ENCODE data around the gene MICAL2.

MICAL2 gene

GRCh38 chr11:12212821-12213185 lies 102.4 kb downstream of the MICAL2 start:
- no peak for DNase-seq

DNA sequence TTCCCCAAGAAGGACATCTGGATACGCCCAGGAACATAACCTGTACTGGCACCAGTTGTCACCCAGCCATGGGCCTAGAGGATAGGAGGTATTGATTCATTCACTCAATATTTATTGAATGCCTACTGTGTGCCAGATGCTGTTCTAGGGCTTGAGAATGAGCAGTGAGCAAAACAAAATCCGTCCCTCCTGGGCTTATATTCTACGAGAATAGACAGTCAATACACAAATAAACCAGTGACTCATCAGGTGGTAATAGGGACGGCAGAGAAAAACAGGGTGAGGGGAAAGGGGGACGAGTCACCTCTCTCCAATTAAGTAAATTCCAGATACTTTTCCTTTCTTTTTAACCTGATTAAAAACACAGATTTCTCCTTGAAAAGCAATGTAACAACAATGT lies 103.5 kb downstream of the MICAL2 start:
- DNase-seq: no peak

DNA sequence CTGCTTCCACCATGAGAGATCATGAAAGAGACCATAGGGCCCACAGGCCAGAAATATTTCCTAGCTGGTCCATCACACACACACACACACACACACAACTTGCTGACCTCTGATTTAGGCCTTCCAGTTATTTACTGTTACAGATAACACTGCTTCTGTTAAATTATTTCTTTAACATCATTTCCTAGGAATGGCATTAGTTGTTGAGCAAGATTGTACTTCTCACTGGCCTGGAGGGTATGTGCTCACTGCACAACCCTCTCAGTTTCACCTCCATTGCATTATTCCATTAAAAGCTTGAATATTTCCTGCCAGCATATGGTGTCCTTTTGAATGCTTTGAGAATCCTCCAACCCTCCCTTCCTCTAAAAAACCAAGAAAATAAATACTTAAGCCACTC lies 104.4 kb downstream of the MICAL2 start:
- no peak for DNase-seq

DNA sequence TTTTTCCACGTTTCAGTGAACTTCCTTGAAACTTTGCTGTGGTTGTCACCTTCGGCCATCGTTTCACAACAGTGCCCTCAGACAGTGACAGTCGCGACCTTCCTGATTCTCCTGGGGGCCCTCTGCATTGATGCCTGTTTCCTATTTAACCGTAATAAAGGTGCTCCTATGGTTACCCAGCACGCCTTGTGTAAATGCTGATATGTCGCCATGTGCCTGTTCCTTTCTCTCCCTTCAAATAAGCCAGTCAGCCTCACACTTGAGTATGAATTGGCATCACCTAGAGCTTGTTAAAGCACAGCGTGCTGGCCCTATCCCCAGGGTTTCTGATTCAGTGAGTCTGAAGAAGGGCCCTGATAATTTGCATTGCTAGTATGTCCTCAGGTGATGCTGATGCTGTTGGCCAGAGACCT lies 104.8 kb downstream of the MICAL2 start:
- DNase-seq: peak; percentile 40

- DNase-seq: peak; percentile 56
Observed at GRCh38 chr11:12216041-12216451, 105.7 kb downstream of the MICAL2 start.

GRCh38 chr11:12216671-12217374 lies 106.4 kb downstream of the MICAL2 start:
- DNase-seq: no peak

GRCh38 chr11:12217879-12218278 lies 107.5 kb downstream of the MICAL2 start:
- no peak for DNase-seq

- DNase-seq: no peak
Observed at GRCh38 chr11:12218909-12219308, 108.5 kb downstream of the MICAL2 start.

GRCh38 chr11:12219757-12220156 lies 109.4 kb downstream of the MICAL2 start:
- DNase-seq: no peak

GRCh38 chr11:12220305-12220704 lies 109.9 kb downstream of the MICAL2 start:
- DNase-seq: no peak

DNA sequence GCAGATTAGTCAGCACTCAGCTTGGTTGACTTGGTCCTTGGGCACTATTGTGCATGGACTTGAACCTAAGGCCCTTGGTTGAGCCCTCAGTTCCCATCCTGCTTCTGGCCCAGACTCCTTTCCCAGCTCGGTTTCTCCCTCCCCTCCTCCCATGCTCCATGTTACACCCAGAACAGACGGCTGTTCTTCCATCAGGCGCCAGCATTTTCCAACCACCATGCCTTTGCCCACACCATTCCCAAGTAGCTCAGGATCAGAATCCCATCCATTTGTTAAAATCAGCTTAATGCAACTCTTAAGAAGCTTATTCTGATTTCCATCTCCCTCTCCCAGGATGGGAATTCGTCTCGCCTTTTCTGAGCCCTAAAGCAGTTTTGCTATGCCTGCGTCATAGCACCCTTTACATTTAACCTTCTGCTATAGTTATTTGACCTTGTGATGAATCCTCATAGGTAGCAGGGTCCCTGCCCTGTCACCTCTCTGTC lies 110.7 kb downstream of the MICAL2 start:
- no peak for DNase-seq

GRCh38 chr11:12222055-12222792 lies 111.8 kb downstream of the MICAL2 start:
- DNase-seq: no peak

DNA sequence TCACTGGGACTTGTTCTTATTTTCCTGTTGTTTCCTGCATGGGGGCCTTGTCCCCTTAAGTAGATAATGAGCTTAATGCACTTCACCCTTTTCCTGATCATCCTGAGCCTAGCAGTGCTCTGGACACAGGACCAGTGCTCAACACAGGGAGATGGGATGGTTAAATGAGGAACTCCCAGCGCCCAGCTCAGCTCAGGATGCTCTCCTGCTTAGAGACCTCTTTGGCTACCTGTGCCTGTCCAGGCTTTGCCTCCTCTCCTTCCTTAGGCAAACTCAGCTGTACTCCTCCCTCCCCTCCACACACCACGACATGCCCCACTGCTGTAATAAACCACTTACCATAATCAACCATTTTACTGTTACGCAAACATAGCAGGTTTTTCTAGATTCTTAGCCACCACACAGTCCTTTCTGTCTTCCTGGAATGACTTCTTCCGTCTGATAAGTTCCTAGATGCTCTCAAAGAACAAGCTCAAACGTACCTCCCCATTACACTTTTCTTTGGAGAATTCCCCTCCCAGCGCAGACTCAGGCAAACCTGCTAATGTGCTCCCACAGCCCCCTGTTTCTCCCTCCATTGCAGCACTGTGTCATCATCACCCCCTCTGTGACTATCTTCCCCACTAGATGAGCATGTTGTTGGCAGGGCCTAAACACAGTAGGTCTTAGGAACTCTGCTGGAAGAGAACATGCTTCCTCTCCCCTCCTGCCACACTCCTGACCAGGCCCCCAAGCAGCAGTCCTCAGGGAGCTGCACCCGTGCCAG lies 113.6 kb downstream of the MICAL2 start:
- DNase-seq: peak; percentile 30

DNA sequence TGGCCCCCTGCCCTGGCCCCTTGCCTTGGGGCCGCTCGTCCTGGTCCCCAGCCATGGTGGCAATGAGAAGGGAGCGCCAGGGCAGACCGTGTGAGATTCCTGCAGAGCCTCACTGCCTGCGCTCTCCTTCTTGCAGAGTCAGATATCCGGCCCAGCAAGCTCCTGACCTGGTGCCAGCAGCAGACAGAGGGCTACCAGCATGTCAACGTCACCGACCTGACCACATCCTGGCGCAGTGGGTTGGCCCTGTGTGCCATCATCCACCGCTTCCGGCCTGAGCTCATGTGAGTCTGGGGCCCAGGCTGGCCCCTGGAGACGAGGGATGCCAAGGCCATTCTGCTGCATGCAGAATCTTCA lies 114.1 kb downstream of the MICAL2 start:
- peak; percentile 89 for DNase-seq

GRCh38 chr11:12225046-12225739 lies 114.8 kb downstream of the MICAL2 start:
- no peak for DNase-seq

- no peak for DNase-seq
Observed at GRCh38 chr11:12226093-12226492, 115.7 kb downstream of the MICAL2 start.

GRCh38 chr11:12229450-12230229 lies 119.2 kb downstream of the MICAL2 start:
- DNase-seq: no peak

DNA sequence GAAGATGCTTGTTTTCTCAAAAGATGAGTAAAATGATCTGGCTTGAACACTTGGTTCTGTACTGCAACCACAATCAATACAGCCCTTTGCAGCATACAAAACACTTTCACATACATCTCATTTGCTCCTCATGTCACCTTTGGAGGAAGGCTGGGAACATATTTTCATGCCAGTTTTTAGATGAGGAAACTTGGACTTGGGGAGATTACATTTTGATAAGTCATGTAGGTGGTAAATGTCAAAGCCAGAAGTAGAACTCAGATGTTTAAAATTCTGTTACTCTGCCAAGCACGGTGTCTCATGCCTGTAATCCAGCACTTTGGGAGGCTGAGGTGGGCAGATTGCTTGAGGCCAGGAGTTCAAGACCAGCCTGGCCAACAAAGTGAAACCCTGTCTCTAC lies 121.8 kb downstream of the MICAL2 start:
- no peak for DNase-seq

- DNase-seq: no peak
Observed at GRCh38 chr11:12232817-12233601, 122.6 kb downstream of the MICAL2 start.

DNA sequence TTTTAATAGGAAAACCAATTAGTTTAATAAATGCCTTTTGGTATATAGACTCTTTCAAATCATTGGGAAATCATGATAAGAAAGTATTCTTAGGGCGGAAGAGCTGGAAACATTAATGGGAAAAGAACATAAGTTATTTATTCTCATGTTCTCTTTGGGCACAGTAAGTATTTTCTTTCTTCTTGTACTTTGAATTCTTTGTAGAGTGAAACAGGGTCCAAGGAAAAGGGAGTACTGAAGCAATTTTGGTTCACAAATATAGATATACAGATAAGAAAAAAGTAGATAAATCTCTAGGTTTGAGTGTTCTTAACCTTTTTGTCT lies 123.2 kb downstream of the MICAL2 start:
- DNase-seq: no peak

DNA sequence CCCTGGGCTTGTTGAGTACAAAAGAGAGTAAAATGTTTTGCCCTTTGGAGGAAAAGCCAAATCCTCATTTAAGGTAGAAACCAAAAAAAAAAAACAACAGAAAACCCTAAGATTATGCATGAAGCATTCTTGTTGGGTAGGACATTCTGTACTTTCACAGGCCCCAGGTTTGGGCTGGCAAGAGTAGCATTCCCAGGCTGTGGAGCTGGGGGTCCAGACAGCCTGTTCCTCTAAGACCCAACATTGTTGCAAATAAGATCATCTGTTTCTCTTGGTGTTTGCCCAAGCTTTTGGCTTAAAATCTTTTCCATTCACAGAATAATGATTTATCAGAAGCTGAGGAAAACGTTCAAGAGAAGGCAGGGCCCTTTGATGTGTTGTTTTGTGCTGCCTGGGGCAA lies 123.8 kb downstream of the MICAL2 start:
- no peak for DNase-seq

GRCh38 chr11:12235080-12235479 lies 124.7 kb downstream of the MICAL2 start:
- DNase-seq: no peak
